Liver (tissue), 9 donors: ENCODE measurements around the gene EXOC2. TPM values are rescaled to one million over a fixed set of nuclear protein-coding genes. Genes with fewer than 3 reads are reported as not detected.

ENCODE experiments used
- DNase-seq: peaks from one replicate; pipeline ENCODE4 v3.0.0-alpha.2; 2017; ENCODE audit warnings: low spot score
- H3K27ac ChIP-seq, 2 donors: one replicate each; pipeline ENCODE4 v1.7.0; 2013; ENCODE audit warnings: inconsistent platforms in 2 of 2, low read length in 2 of 2, control low read depth in 1 of 2, low read depth in 1 of 2, mild to moderate bottlenecking in 1 of 2
- H3K27me3 ChIP-seq, 4 donors: one replicate each; pipeline versions ENCODE4 v1.6.1 to v1.7.0; 2013; ENCODE audit warnings: low read length in 3 of 4, inconsistent platforms in 1 of 4, mild to moderate bottlenecking in 1 of 4, moderate library complexity in 1 of 4; ENCODE audit not compliant: control insufficient read depth in 4 of 4, insufficient read depth in 4 of 4
- H3K36me3 ChIP-seq, 4 donors: one replicate each; pipeline versions ENCODE4 v1.6.1 to v1.7.0; 2013; ENCODE audit warnings: low read length in 3 of 4, mild to moderate bottlenecking in 3 of 4, low read depth in 1 of 4, moderate library complexity in 1 of 4; ENCODE audit not compliant: control insufficient read depth in 4 of 4, insufficient read depth in 3 of 4
- H3K4me1 ChIP-seq, 4 donors: one replicate each; pipeline versions ENCODE4 v1.6.1 to v1.7.0; 2013; ENCODE audit warnings: low read length in 3 of 4, mild to moderate bottlenecking in 3 of 4, moderate library complexity in 1 of 4; ENCODE audit not compliant: control insufficient read depth in 4 of 4, insufficient read depth in 4 of 4
- H3K4me3 ChIP-seq, 3 donors: one replicate each; pipeline versions ENCODE4 v1.6.1 to v1.7.0; 2013; ENCODE audit warnings: low read length in 3 of 3, control low read depth in 1 of 3, low read depth in 1 of 3, mild to moderate bottlenecking in 1 of 3
- H3K9ac ChIP-seq, 2 donors: one replicate each; pipeline ENCODE4 v1.7.0; 2013; ENCODE audit warnings: low read length in 2 of 2, mild to moderate bottlenecking in 2 of 2, moderate library complexity in 2 of 2, control low read depth in 1 of 2, low read depth in 1 of 2
- H3K9me3 ChIP-seq, 4 donors: one replicate each; pipeline versions ENCODE4 v1.6.1 to v1.7.0; 2013; ENCODE audit warnings: low read length in 3 of 4; ENCODE audit not compliant: control insufficient read depth in 4 of 4
- ATF3 ChIP-seq: IDR thresholded peaks from 2 replicates; pipeline ENCODE4 v1.6.1; 2016; ENCODE audit warnings: antibody characterized with exemption
- CTCF ChIP-seq: fragments of 150-350 bp; IDR thresholded peaks from 2 replicates; pipeline ENCODE4 v1.5.1; 2017; ENCODE audit warnings: improper control_type of control experiment, low read depth, low read length; ENCODE audit not compliant: missing input control
- FOXA1 ChIP-seq: IDR thresholded peaks from 2 replicates; pipeline ENCODE4 v1.6.1; 2016; ENCODE audit warnings: antibody characterized with exemption
- FOXA2 ChIP-seq: IDR thresholded peaks from 2 replicates; pipeline ENCODE4 v1.6.1; 2016; ENCODE audit warnings: antibody characterized with exemption
- GABPA ChIP-seq, 2 donors: IDR thresholded peaks in 1 of 2; conservative IDR thresholded peaks in 1 of 2; 2 replicates each; pipeline ENCODE4 v1.6.1; 2016; ENCODE audit warnings: antibody characterized with exemption in 2 of 2, mild to moderate bottlenecking in 1 of 2, moderate library complexity in 1 of 2
- HNF4A ChIP-seq, 2 donors: conservative IDR thresholded peaks; 2 replicates each; pipeline ENCODE4 v1.6.1; 2016; ENCODE audit warnings: antibody characterized with exemption in 2 of 2, mild to moderate bottlenecking in 2 of 2
- HNF4G ChIP-seq: IDR thresholded peaks from 2 replicates; pipeline ENCODE4 v1.6.1; 2016; ENCODE audit warnings: antibody characterized with exemption
- JUND ChIP-seq, 2 donors: IDR thresholded peaks; 2 replicates each; pipeline ENCODE4 v1.6.1; 2016; ENCODE audit warnings: antibody characterized with exemption in 2 of 2
- MAX ChIP-seq: IDR thresholded peaks from 2 replicates; pipeline ENCODE4 v1.6.1; 2016; ENCODE audit warnings: antibody characterized with exemption
- RAD21 ChIP-seq, 2 donors: IDR thresholded peaks; 2 replicates each; pipeline ENCODE4 v1.6.1; 2016; ENCODE audit warnings: antibody characterized with exemption in 2 of 2, mild to moderate bottlenecking in 2 of 2
- REST ChIP-seq: IDR thresholded peaks from 2 replicates; pipeline ENCODE4 v1.6.1; 2016; ENCODE audit warnings: antibody characterized with exemption, mild to moderate bottlenecking
- YY1 ChIP-seq: IDR thresholded peaks from 2 replicates; pipeline ENCODE4 v1.6.1; 2016; ENCODE audit warnings: antibody characterized with exemption, mild to moderate bottlenecking
- ZBTB33 ChIP-seq: IDR thresholded peaks from 2 replicates; pipeline ENCODE4 v1.6.1; 2016; ENCODE audit warnings: antibody characterized with exemption
- WGBS: extraction: QIAGEN DNeasy Blood & Tissue Kit; methylation state at CpG from one replicate; pipeline ENCODE4 v1.1.7; 2013; 5-methylcytosine and 5-hydroxymethylcytosine counted together
- polyA plus RNA-seq, 2 donors: library from polyadenylated mRNA; stranded (reverse) in 1 of 2; unstranded in 1 of 2; fragments of 200-250 nt in 1 of 2; fragments of >200 nt in 1 of 2; fragmentation: Nextera tagmentation in 1 of 2; extraction: Ambion mirVana in 1 of 2; gene quantifications; one replicate each; pipeline versions ENCODE4 v1.2.1 to v1.2.3, GENCODE V29; 2013 to 2015
- total RNA-seq, 2 donors: library from RNA; depleted of rRNA; stranded (reverse); fragments of >200 nt; gene quantifications; one replicate each; pipeline ENCODE4 v1.2.3, GENCODE V29; 2014
- donor health status: healthy.
- donor health status: healthy.
- donor health status: healthy.
- donor health status: healthy.
- donor health status: healthy.

EXOC2 gene
- total and polyA plus RNA-seq, 4 donors: 6.7 to 15.3 (median 9.2) TPM

- no peak overlapping the region for H3K4me3 ChIP-seq
- H3K27me3 ChIP-seq: no peaks in the 10 kb centered on the region
- no peaks in the 10 kb centered on the region for H3K9me3 ChIP-seq
- DNase-seq: no peak
- H3K27ac ChIP-seq: no peak overlapping the region
- no peak for TF ChIP-seq HNF4A (conservative IDR thresholded peaks at IDR 0.05)
- TF ChIP-seq FOXA1: no peak
- no peak for TF ChIP-seq REST
- TF ChIP-seq ZBTB33: no peak
- TF ChIP-seq CTCF: no peak
- no peak for TF ChIP-seq RAD21 (IDR thresholded peaks at IDR 0.05)
- TF ChIP-seq GABPA (IDR thresholded peaks at IDR 0.05 in 1 of 2, conservative IDR thresholded peaks at IDR 0.05 in 1 of 2): no peak
- TF ChIP-seq FOXA2: no peak
- H3K4me1 ChIP-seq: no peaks in the 10 kb centered on the region
- H3K9ac ChIP-seq: no peak overlapping the region
- H3K36me3 ChIP-seq: no peaks in the 10 kb centered on the region
- 88% methylated on average over 16 of the region's 16 CpGs for WGBS
Observed at GRCh38 chr6:470901-471448, 222.0 kb downstream of the EXOC2 start.

GRCh38 chr6:470051-470900 lies 222.7 kb downstream of the EXOC2 start:
- Histone ChIP-seq H3K27me3 (no peaks in the 10 kb centered on the region), H3K9me3 (no peaks in the 10 kb centered on the region), H3K27ac (no peak overlapping the region), H3K36me3 (no peaks in the 10 kb centered on the region), H3K4me1 (no peaks in the 10 kb centered on the region), H3K4me3 (no peak overlapping the region), H3K9ac (no peak overlapping the region)
- no peak for TF ChIP-seq ATF3
- no peak for TF ChIP-seq MAX
- TF ChIP-seq JUND (IDR thresholded peaks at IDR 0.05): no peak
- no peak for TF ChIP-seq FOXA2
- no peak for TF ChIP-seq HNF4G
- no peak for TF ChIP-seq YY1
- no peak for TF ChIP-seq CTCF
- 87% methylated on average over 25 of the region's 25 CpGs for WGBS
- DNase-seq: no peak
